ENCODE data around the gene NELL2.

Gene NELL2

GRCh38 chr12:44611538-44611937 lies 264.6 kb downstream of the NELL2 start:
- DNase-seq (ENCODE audit: low spot score): no peak
- no peak for TF ChIP-seq CTCF (IDR thresholded peaks at IDR 0.05; ENCODE audit: extremely low read depth, missing control alignments)

- TF ChIP-seq CTCF (IDR thresholded peaks at IDR 0.05; ENCODE audit: extremely low read depth, missing control alignments): no peak
These were observed 272.4 kb downstream of the NELL2 start for GRCh38 chr12:44603701-44604100.

GRCh38 chr12:44592626-44593025 lies 283.5 kb downstream of the NELL2 start:
- no peak for DNase-seq (ENCODE audit: low spot score)
- TF ChIP-seq CTCF (IDR thresholded peaks at IDR 0.05; ENCODE audit: extremely low read depth, missing control alignments): no peak

More at GRCh38 chr12:44603701-44604100, 272.4 kb downstream of the NELL2 start:
- no peak for DNase-seq (ENCODE audit: low spot score)

- no peak for TF ChIP-seq CTCF (IDR thresholded peaks at IDR 0.05; ENCODE audit: extremely low read depth, missing control alignments)
- no peak for DNase-seq (ENCODE audit: low spot score)
These were observed 286.4 kb downstream of the NELL2 start for GRCh38 chr12:44589697-44590096.

- no peak for DNase-seq (ENCODE audit: low spot score)
- no peak for TF ChIP-seq CTCF (IDR thresholded peaks at IDR 0.05; ENCODE audit: extremely low read depth, missing control alignments)
These were observed 287.5 kb downstream of the NELL2 start for GRCh38 chr12:44588651-44589050.

- TF ChIP-seq CTCF (IDR thresholded peaks at IDR 0.05; ENCODE audit: extremely low read depth, missing control alignments): no peak
- DNase-seq (ENCODE audit: low spot score): no peak
These were observed 291.5 kb downstream of the NELL2 start for GRCh38 chr12:44584625-44585024.

GRCh38 chr12:44582521-44582920 lies 293.6 kb downstream of the NELL2 start:
- no peak for DNase-seq (ENCODE audit: low spot score)
- TF ChIP-seq CTCF (IDR thresholded peaks at IDR 0.05; ENCODE audit: extremely low read depth, missing control alignments): no peak
